Stimulated activated naive B cell treated with anti-CD40 and anti-IgM and Interleukin-4, amounts not matched to agents 10 μg/mL and 1 μg/mL and 100 μg/mL, for 72 hours (primary cell): ENCODE measurements around the gene SH3GL2.

Source experiments
- ATAC-seq, 2 donors: fragments of 150-1000 bp; cut with Tn5 transposase; replicated peaks; 2 replicates each; pipeline ENCODE4 v1.10.0; 2021; ENCODE audit warnings: moderate library complexity in 1 of 2
- DNase-seq: peaks from one replicate; pipeline ENCODE4 v3.0.0; 2021
- H3K27ac Mint-ChIP-seq: one replicate; pipeline ENCODE4 v1.8.0; 2022; ENCODE audit warnings: mild to moderate bottlenecking, mixed read lengths
- H3K27me3 Mint-ChIP-seq, 2 donors: one replicate each; pipeline ENCODE4 v1.8.0; 2022; ENCODE audit warnings: mixed read lengths in 2 of 2
- H3K36me3 Mint-ChIP-seq, 2 donors: one replicate each; pipeline ENCODE4 v1.8.0; 2022; ENCODE audit warnings: mixed read lengths in 2 of 2, mild to moderate bottlenecking in 1 of 2
- H3K4me1 Mint-ChIP-seq, 2 donors: one replicate each; pipeline ENCODE4 v1.8.0; 2022; ENCODE audit warnings: mixed read lengths in 2 of 2, mild to moderate bottlenecking in 1 of 2
- H3K4me3 Mint-ChIP-seq, 2 donors: one replicate each; pipeline ENCODE4 v1.8.0; 2022; ENCODE audit warnings: mild to moderate bottlenecking in 2 of 2, mixed read lengths in 2 of 2, moderate library complexity in 1 of 2
- H3K9me3 Mint-ChIP-seq, 2 donors: one replicate each; pipeline ENCODE4 v1.8.0; 2022; ENCODE audit warnings: mixed read lengths in 2 of 2, mild to moderate bottlenecking in 1 of 2

Gene SH3GL2

DNA sequence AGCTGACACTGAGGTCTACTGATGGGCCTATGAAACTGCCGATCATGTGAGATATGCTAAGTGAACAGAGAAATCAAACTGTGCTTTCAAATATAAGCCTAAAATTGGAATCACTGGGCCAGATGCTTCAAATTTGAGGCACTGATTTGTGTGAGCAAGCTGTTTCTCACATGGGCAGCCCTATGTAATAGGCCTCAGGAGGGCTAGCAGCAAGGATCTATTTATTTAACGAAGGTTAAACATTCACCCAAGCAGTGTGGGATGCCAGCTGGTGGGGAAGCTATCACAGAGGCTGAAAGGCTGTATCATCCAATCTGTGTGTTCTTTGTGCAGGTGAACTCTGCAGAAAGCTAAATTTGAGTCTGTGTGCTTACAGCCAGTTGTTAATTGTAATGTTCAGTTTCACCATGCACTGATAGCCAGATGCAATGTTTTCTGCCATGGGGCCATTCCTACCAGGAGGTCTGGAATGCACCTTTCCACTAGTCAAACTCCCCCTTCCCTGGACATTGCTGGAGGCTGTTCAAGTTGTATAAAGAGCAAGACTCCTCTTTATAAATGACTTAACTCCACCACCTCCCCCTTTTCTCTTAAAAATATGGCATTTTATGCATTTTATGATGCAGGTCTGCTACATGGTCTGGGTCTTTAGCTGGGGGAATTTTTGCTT, 228.9 kb downstream of the SH3GL2 start:
- Mint-ChIP-seq H3K36me3 (no peaks in the 10 kb centered on the region), H3K4me1 (no peaks in the 10 kb centered on the region), H3K27me3 (no peaks in the 10 kb centered on the region), H3K4me3 (no peak overlapping the region), H3K27ac (no peak overlapping the region), H3K9me3 (no peaks in the 10 kb centered on the region)
- DNase-seq: no peak
- no peak for ATAC-seq

GRCh38 chr9:17810317-17810716, 231.5 kb downstream of the SH3GL2 start:
- H3K27me3 Mint-ChIP-seq: no peaks in the 10 kb centered on the region

DNA sequence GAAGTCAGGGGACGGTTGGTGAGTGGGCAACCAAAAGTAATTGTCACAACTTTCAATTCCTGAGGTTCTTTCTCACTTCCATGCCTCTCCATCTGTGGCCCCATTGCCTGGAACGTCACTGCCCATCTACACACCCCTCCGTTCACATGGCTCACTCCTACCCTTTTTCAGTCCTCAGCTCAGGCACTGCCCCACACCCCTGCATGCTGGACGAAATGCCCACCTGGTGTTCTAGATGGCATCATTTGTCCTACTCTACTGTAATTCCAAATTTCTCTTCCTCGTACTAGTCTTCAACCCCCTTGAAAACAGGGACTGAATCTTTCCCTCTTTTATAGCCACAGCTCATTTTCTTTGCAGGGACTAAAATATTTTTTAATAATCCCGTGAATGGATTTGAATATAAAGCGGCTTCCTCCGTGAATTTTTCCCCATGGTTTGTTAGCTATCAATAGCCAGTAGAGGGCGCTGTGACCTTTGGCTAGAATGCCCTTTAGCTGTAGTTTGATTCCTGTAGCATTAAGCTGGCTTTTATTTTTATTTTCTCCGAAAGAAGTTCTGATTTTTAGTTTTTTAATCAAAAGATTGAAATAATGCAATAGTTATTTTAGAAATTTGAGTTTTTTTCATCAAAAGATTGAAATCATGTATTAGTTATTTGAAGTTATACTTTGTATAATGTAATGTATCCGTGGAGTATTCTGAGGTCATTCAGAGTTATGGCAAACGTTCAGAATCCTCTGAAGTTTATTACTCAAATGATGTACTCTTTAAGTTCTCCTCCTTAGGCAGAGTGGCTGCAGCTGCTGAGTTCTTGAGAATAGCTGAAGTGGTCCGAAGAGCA, 232.1 kb downstream of the SH3GL2 start:
- no peak overlapping the region for H3K4me3 Mint-ChIP-seq
- H3K27me3 Mint-ChIP-seq: no peaks in the 10 kb centered on the region
- no peaks in the 10 kb centered on the region for H3K9me3 Mint-ChIP-seq
- no peaks in the 10 kb centered on the region for H3K36me3 Mint-ChIP-seq
- H3K4me1 Mint-ChIP-seq: no peaks in the 10 kb centered on the region
- DNase-seq (no peak), ATAC-seq (peak in 1 of 2 donors; percentile 39)
- no peak overlapping the region for H3K27ac Mint-ChIP-seq

More at GRCh38 chr9:17810317-17810716, 231.5 kb downstream of the SH3GL2 start:
- DNase-seq (no peak), ATAC-seq (no peak)
- Mint-ChIP-seq H3K4me1 (no peaks in the 10 kb centered on the region), H3K36me3 (no peaks in the 10 kb centered on the region), H3K9me3 (no peaks in the 10 kb centered on the region), H3K4me3 (no peak overlapping the region), H3K27ac (no peak overlapping the region)

DNA sequence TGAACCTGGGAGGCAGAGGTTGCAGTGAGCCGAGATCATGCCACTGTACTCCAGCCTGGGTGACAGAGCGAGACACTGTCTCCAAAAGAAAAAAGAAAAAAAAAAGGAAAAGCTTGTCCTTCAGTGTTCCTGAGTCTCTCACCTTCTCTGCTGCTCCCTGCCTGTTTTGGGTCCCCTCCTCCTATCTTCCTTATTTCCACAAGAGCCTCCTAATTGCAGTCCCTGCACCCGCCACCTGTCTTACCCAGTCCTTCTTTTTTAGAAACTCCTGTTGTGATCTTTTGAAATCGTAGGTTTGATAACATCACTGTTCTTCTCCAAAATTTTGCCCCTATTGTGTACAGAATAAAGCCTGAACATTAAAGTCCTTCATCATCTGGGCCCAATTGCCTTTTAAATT, 234.9 kb downstream of the SH3GL2 start:
- no peak for DNase-seq
- H3K9me3 Mint-ChIP-seq: no peaks in the 10 kb centered on the region
- H3K4me3 Mint-ChIP-seq: no peak overlapping the region
- H3K27me3 Mint-ChIP-seq: no peaks in the 10 kb centered on the region
- H3K27ac Mint-ChIP-seq: no peak overlapping the region
- no peak for ATAC-seq
- H3K36me3 Mint-ChIP-seq: no peaks in the 10 kb centered on the region
- no peaks in the 10 kb centered on the region for H3K4me1 Mint-ChIP-seq

GRCh38 chr9:17816431-17817027, 237.7 kb downstream of the SH3GL2 start:
- H3K27ac Mint-ChIP-seq: no peak overlapping the region
- no peak for DNase-seq
- no peaks in the 10 kb centered on the region for H3K9me3 Mint-ChIP-seq
- no peaks in the 10 kb centered on the region for H3K4me1 Mint-ChIP-seq
- no peak for ATAC-seq
- no peaks in the 10 kb centered on the region for H3K36me3 Mint-ChIP-seq
- H3K27me3 Mint-ChIP-seq: no peaks in the 10 kb centered on the region
- H3K4me3 Mint-ChIP-seq: no peak overlapping the region

DNA sequence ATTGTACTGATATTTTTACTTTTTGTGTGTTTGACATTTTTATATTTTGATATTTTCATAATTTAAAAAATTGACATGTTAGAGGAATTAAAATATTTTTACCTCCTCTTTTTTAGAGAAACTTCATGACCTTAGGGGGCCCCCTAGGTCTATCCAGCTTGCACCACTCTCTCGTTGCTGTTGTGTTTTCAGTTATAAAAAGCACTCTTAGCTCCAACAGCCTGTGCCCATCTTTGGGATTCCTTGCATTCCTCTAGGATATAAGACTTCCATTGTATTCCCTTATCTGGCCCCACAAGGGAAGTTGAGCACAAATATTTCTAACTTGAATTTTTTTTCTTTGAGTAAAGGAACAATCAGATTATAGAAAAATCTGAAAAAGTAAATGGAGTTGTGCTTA, 245.3 kb downstream of the SH3GL2 start:
- DNase-seq (no peak), ATAC-seq (no peak)
- Mint-ChIP-seq H3K27ac (no peak overlapping the region), H3K36me3 (no peaks in the 10 kb centered on the region), H3K27me3 (peaks cover 0 to 6% of the 10 kb centered on the region in 2 donors), H3K4me1 (no peaks in the 10 kb centered on the region), H3K4me3 (no peak overlapping the region), H3K9me3 (peaks cover 0 to 3% of the 10 kb centered on the region in 2 donors)

DNA sequence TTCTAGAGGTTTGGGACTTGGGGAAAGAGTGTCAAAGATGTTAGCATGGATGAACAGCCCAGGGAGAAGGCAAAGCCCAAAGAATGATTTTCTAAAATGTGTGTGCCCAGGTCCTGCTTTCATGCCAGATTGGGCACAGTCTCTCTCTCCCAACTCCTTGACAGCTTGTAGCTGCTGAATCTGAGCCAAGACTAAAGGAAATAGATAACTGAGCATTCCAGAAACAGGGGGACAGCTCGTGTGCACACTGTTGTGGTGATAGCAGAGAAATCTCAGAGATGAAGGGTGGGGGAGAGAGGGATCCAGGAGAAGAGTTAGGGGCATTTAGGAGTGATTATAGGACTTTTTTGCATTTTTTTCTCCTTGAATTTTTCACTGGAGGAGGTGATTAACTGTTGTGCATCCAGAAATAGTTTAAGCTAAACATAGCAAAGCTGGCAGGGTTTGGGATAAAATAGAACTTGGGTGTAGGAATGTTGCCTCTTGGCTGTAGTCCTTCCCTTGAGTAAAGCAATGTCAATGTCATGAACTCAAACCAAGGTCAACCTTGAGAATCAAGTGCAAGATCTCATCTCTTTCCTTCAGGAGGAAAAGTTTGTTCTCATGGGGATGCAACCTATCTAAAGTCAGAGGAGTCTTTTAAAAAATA, 245.9 kb downstream of the SH3GL2 start:
- H3K4me3 Mint-ChIP-seq: no peak overlapping the region
- H3K27ac Mint-ChIP-seq: no peak overlapping the region
- DNase-seq (no peak), ATAC-seq (no peak)
- H3K36me3 Mint-ChIP-seq: no peaks in the 10 kb centered on the region
- no peaks in the 10 kb centered on the region for H3K4me1 Mint-ChIP-seq
- H3K9me3 Mint-ChIP-seq: peaks cover 0 to 3% of the 10 kb centered on the region in 2 donors
- peaks cover 0 to 6% of the 10 kb centered on the region in 2 donors for H3K27me3 Mint-ChIP-seq

DNA sequence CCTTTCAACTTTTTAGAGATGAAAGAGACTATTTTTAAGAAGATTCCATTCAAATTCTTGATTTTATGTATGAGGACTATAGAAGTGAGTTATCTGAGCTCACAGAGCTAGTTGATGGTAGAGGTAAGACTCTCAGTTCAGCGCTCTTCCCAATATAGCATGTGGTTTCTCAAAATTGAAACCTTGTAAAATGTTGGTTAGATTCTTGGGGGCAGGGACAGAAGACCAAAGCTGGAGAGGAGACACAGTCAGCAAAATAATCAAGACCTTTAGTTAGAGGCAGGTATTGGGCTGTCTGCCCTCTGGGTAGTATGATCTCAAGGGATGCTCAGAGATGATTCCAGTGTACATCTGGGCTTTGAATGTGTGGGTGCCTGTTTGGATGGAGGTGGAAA, 246.4 kb downstream of the SH3GL2 start:
- Mint-ChIP-seq H3K4me3 (no peak overlapping the region), H3K4me1 (no peaks in the 10 kb centered on the region), H3K27ac (no peak overlapping the region), H3K36me3 (no peaks in the 10 kb centered on the region), H3K27me3 (peaks cover 0 to 6% of the 10 kb centered on the region in 2 donors), H3K9me3 (peaks cover 0 to 3% of the 10 kb centered on the region in 2 donors)
- DNase-seq (no peak), ATAC-seq (no peak)

- Mint-ChIP-seq H3K9me3 (peaks cover 0 to 3% of the 10 kb centered on the region in 2 donors), H3K27me3 (peaks cover 0 to 6% of the 10 kb centered on the region in 2 donors)
- no peak for ATAC-seq
Measured at GRCh38 chr9:17829064-17829463, 250.2 kb downstream of the SH3GL2 start.

DNA sequence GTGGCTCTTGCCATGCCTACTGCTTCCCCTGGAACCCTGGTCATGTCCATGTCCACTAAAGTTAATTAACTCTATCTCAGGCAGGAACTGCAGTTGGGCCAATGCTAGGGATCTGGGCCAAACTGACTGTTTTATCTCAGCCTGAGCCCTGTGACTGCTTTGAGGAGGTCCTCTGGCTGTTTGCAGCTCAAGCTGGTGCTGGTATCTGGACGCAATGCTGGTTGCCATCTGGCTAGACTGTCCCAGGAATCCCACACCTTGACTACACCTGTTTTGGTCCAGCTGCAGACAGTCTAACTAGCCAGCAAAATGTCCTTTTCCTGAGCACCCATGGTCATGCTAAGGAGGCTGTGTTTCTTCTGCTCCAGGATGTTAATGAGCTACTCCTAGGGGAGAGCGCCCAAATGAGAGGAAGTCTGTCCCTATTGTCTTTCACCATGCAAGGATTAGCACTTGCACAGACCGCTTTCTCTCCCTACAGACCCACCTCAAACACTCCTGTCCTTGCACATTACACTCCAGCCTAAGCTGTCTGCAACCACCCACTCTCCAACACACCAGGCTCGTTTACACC, 251.0 kb downstream of the SH3GL2 start:
- Mint-ChIP-seq H3K36me3 (no peaks in the 10 kb centered on the region), H3K4me1 (no peaks in the 10 kb centered on the region), H3K9me3 (peaks cover 0 to 3% of the 10 kb centered on the region in 2 donors), H3K4me3 (no peak overlapping the region), H3K27me3 (peaks cover 0 to 6% of the 10 kb centered on the region in 2 donors), H3K27ac (no peak overlapping the region)
- DNase-seq (no peak), ATAC-seq (no peak)

More at GRCh38 chr9:17829064-17829463, 250.2 kb downstream of the SH3GL2 start:
- H3K36me3 Mint-ChIP-seq: no peaks in the 10 kb centered on the region
- H3K4me3 Mint-ChIP-seq: no peak overlapping the region
- no peaks in the 10 kb centered on the region for H3K4me1 Mint-ChIP-seq
- DNase-seq: no peak
- H3K27ac Mint-ChIP-seq: no peak overlapping the region

DNA sequence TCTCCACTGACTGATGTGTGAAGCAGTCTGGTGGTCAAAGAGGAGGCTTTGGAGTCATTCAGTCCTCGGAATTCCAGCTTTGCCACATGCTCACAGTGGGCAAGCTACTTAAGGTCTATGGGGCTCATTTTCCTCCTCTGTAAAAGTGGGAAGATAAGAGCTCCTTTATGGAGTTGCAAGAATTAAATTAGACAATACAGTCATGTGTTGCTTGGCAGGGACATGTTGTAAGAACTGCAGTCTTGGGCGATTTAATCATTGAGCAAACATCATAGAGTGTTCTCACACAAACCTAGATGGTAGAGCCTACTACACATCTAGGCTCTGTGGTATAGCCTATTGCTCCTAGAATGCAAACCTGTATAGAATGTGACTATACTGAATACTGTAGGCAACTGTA, 253.9 kb downstream of the SH3GL2 start:
- Mint-ChIP-seq H3K4me3 (no peak overlapping the region), H3K27me3 (peaks cover 0 to 6% of the 10 kb centered on the region in 2 donors), H3K9me3 (peaks cover 4% of the 10 kb centered on the region in 2 donors), H3K27ac (no peak overlapping the region), H3K4me1 (no peaks in the 10 kb centered on the region), H3K36me3 (no peaks in the 10 kb centered on the region)
- ATAC-seq: no peak
- DNase-seq: no peak

DNA sequence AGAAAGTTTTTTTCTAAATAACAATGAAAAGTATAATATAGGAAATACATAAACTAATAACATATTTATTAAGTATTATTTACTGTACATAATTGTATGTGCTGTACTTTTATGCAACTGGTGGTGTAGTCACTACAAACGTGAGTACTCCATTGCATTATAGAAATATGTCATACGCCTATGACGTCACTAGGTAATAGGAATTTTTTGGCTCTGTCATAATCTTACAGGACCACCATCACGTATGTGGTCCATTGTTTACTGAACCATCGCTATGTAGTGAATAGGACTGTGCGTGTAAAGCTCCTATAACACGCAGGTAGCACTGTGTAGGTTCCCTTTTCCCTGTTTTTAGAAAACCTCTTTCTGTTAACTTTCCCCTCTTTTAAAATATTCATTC, 255.0 kb downstream of the SH3GL2 start:
- Mint-ChIP-seq H3K4me1 (no peaks in the 10 kb centered on the region), H3K27me3 (no peaks in the 10 kb centered on the region), H3K4me3 (no peak overlapping the region), H3K36me3 (no peaks in the 10 kb centered on the region), H3K27ac (no peak overlapping the region), H3K9me3 (peaks cover 2 to 4% of the 10 kb centered on the region in 2 donors)
- ATAC-seq (no peak), DNase-seq (no peak)

DNA sequence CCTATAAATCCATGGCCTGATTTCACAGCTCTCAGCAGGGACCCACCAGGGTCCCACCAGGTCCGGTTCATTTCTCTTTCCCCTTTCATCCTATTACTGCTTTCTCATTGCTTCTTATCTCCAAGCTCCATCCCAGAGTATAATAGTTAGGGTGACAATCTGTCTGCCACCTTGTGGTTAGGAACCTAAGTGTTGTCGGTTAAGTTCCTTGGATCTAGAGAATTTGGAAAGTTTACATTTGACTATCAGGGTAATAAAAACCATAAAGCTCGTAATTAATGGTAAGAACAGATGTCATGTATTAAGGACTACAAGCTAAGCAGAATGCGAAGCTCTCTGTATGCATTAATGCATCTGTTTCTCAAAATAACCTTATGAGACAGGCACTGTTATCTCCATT, 259.1 kb downstream of the SH3GL2 start:
- Mint-ChIP-seq H3K36me3 (no peaks in the 10 kb centered on the region), H3K4me3 (no peak overlapping the region), H3K27me3 (peaks cover 0 to under 1% of the 10 kb centered on the region in 2 donors), H3K4me1 (no peaks in the 10 kb centered on the region), H3K27ac (no peak overlapping the region), H3K9me3 (peaks cover 2 to 4% of the 10 kb centered on the region in 2 donors)
- DNase-seq (no peak), ATAC-seq (no peak)

GRCh38 chr9:17839776-17840175, 260.9 kb downstream of the SH3GL2 start:
- peaks cover 0 to 5% of the 10 kb centered on the region in 2 donors for H3K27me3 Mint-ChIP-seq
- no peak overlapping the region for H3K4me3 Mint-ChIP-seq
- ATAC-seq: no peak
- no peaks in the 10 kb centered on the region for H3K4me1 Mint-ChIP-seq
- H3K9me3 Mint-ChIP-seq: peaks cover 11 to 18% of the 10 kb centered on the region in 2 donors
- H3K27ac Mint-ChIP-seq: no peak overlapping the region
- no peak for DNase-seq
- no peaks in the 10 kb centered on the region for H3K36me3 Mint-ChIP-seq
